Prostate gland (tissue), 2 donors: Measurements from ENCODE around the gene VEZT.

ENCODE experiments used
- CTCF ChIP-seq, 4 experiments: fragments of 200-600 bp in 2 of 4; fragments of 450-650 bp in 2 of 4; sonication (generic) in 2 of 4; IDR thresholded peaks; 1 replicate in 3 of 4; 2 replicates in 1 of 4; pipeline ENCODE4 v1.5.1; 2016 to 2019; ENCODE audit warnings: antibody characterized with exemption in 4 of 4, mild to moderate bottlenecking in 2 of 4, moderate library complexity in 2 of 4
- POLR2A ChIP-seq: fragments of 450-650 bp; IDR thresholded peaks from one replicate; pipeline ENCODE4 v1.6.1; 2016; ENCODE audit warnings: antibody characterized with exemption, mild to moderate bottlenecking
- POLR2AphosphoS5 ChIP-seq: sonication (generic); formaldehyde crosslinking; IDR thresholded peaks from one replicate; pipeline ENCODE4 v1.6.1; 2017; ENCODE audit warnings: antibody characterized with exemption

- TF ChIP-seq POLR2AphosphoS5 (no peak), CTCF (IDR thresholded peaks at IDR 0.05) (no peak), POLR2A (no peak)
These were observed 835 bp downstream of the VEZT start for GRCh38 chr12:95218150-95219133.
